H1 (cell line): Measurements from ENCODE around the gene UBR2.

Experiments
- CBX8 ChIP-seq: fragments of 300-800, 300-1000 bp; sonication (generic); IDR thresholded peaks from 2 replicates; pipeline ENCODE4 v1.7.1; 2016; ENCODE audit warnings: low read depth, low read length, borderline replicate concordance
- CTCF ChIP-seq, 3 experiments: IDR thresholded peaks; 1 replicate in 2 of 3; 2 replicates in 1 of 3; pipeline versions ENCODE4 v1.5.1 to v1.6.1; 2011; ENCODE audit warnings: low read length in 3 of 3, mild to moderate bottlenecking in 3 of 3, inconsistent platforms in 2 of 3, low read depth in 1 of 3, moderate library complexity in 1 of 3; ENCODE audit not compliant: insufficient read depth in 1 of 3; ENCODE audit errors: control extremely low read depth in 1 of 3
- EP300 ChIP-seq, 2 experiments: IDR thresholded peaks; 1 replicate in 1 of 2; 2 replicates in 1 of 2; pipeline ENCODE4 v1.6.1; 2011 to 2012; ENCODE audit warnings: low read depth in 2 of 2, low read length in 2 of 2, mild to moderate bottlenecking in 2 of 2, borderline replicate concordance in 1 of 2, inconsistent platforms in 1 of 2, moderate library complexity in 1 of 2
- EZH2 ChIP-seq: fragments of 200-600 bp; sonication (generic); IDR thresholded peaks from 2 replicates; pipeline ENCODE4 v1.7.1; 2012; ENCODE audit warnings: low read depth, mild to moderate bottlenecking, moderate library complexity, low read length, inconsistent platforms; ENCODE audit not compliant: severe bottlenecking
- MAX ChIP-seq: IDR thresholded peaks from 2 replicates; pipeline ENCODE4 v1.6.1; 2012; ENCODE audit warnings: inconsistent platforms
- POLR2AphosphoS5 ChIP-seq: IDR thresholded peaks from 2 replicates; pipeline ENCODE4 v1.6.1; 2011; ENCODE audit warnings: low read depth, low read length
- RNF2 ChIP-seq: fragments of 200-900, 300-1000 bp; sonication (generic); IDR thresholded peaks from 2 replicates; pipeline ENCODE4 v1.7.1; 2016; ENCODE audit warnings: borderline replicate concordance, low read depth, mild to moderate bottlenecking, antibody characterized with exemption, low read length; ENCODE audit not compliant: poor library complexity, severe bottlenecking; ENCODE audit errors: missing control alignments

- TF ChIP-seq CBX8 (no peak), CTCF (IDR thresholded peaks at IDR 0.05; ENCODE audit: control extremely low read depth in 1 of 3, insufficient read depth in 1 of 3, low read depth in 1 of 3, low read length in 3 of 3) (no peak), RNF2 (no peak), EP300 (IDR thresholded peaks at IDR 0.05; ENCODE audit: borderline replicate concordance in 1 of 2, low read depth in 2 of 2, low read length in 2 of 2) (no peak), MAX (no peak), POLR2AphosphoS5 (no peak), EZH2 (no peak)
Observed at GRCh38 chr6:42551217-42551616, 12.6 kb upstream of the UBR2 start.
